Stomach (tissue), 9 donors: Measurements from ENCODE around the gene ELL3. TPM values are rescaled to one million over a fixed set of nuclear protein-coding genes. Genes with fewer than 3 reads are reported as not detected.
A peak's percentile ranks its signal among the peaks of the same experiment; 100 is the strongest.

ENCODE experiments used
- DNase-seq, 2 donors: peaks; one replicate each; pipeline versions ENCODE4 v3.0.0 to v3.0.0-alpha.2; 2013 to 2019
- H3K27ac ChIP-seq, 5 donors: fragments of 200-600 bp in 4 of 5; sonication (generic) in 4 of 5; one replicate each; pipeline ENCODE4 v1.5.1; 2013 to 2019; ENCODE audit warnings: mild to moderate bottlenecking in 1 of 5, moderate library complexity in 1 of 5
- H3K27me3 ChIP-seq, 3 donors: fragments of 200-600 bp; sonication (generic); one replicate each; pipeline ENCODE4 v1.5.1; 2017 to 2019; ENCODE audit warnings: mixed run types in 1 of 3
- H3K36me3 ChIP-seq, 4 donors: fragments of 200-600 bp; sonication (generic); 1 replicate in 3 of 4; 2 replicates in 1 of 4; pipeline ENCODE4 v1.5.1; 2016 to 2019
- H3K4me1 ChIP-seq, 4 donors: fragments of 200-600 bp; sonication (generic); one replicate each; pipeline ENCODE4 v1.5.1; 2016 to 2019
- H3K4me3 ChIP-seq, 4 donors: fragments of 200-600 bp; sonication (generic) in 3 of 4; one replicate each; pipeline ENCODE4 v1.5.1; 2016 to 2019; ENCODE audit warnings: mild to moderate bottlenecking in 1 of 4
- H3K9me3 ChIP-seq, 4 donors: fragments of 200-600 bp; sonication (generic); one replicate each; pipeline ENCODE4 v1.5.1; 2016 to 2019
- CTCF ChIP-seq, 7 experiments: fragments of 450-650 bp in 4 of 7; fragments of 200-600 bp in 3 of 7; sonication (generic) in 3 of 7; IDR thresholded peaks; one replicate each; pipeline ENCODE4 v1.5.1; 2016 to 2019; ENCODE audit warnings: antibody characterized with exemption in 7 of 7, control low read depth in 2 of 7, mild to moderate bottlenecking in 1 of 7
- EP300 ChIP-seq: sonication (generic); formaldehyde crosslinking; IDR thresholded peaks from one replicate; pipeline ENCODE4 v1.6.1; 2017; ENCODE audit warnings: antibody characterized with exemption
- POLR2A ChIP-seq, 4 donors: fragments of 450-650 bp; IDR thresholded peaks; one replicate each; pipeline ENCODE4 v1.6.1; 2016; ENCODE audit warnings: antibody characterized with exemption in 4 of 4, control low read depth in 2 of 4, mild to moderate bottlenecking in 1 of 4, moderate library complexity in 1 of 4
- POLR2AphosphoS5 ChIP-seq, 3 donors: sonication (generic); formaldehyde crosslinking; IDR thresholded peaks; one replicate each; pipeline ENCODE4 v1.6.1; 2016; ENCODE audit warnings: antibody characterized with exemption in 3 of 3
- WGBS, 5 donors: extraction: QIAGEN DNeasy Blood & Tissue Kit in 3 of 5; methylation state at CpG; one replicate each; pipeline versions ENCODE4 v1.1.5 to v1.1.7; 2013 to 2018; 5-methylcytosine and 5-hydroxymethylcytosine counted together
- intact Hi-C: fragments of 100-400 bp; cut with DNase I; formaldehyde crosslinking; loops from one replicate; pipeline ENCODE4 v1.15.1; 2023; ENCODE audit warnings: low total_unique reads
- polyA plus RNA-seq, 3 donors: library from polyadenylated mRNA; stranded (reverse); fragments of 200-250 nt; gene quantifications; one replicate each; pipeline ENCODE4 v1.2.3, GENCODE V29; 2013
- total RNA-seq, 5 donors: library from RNA; depleted of rRNA; stranded (reverse); fragments of >200 nt; gene quantifications; one replicate each; pipeline versions ENCODE4 v1.1.0 to v1.2.3, GENCODE V29; 2014 to 2016
- donor health status: healthy with polysubstance abuse.
- donor health status: Bipolar disorder and iron deficiency.
- donor health status: healthy.

ELL3 gene
- total and polyA plus RNA-seq, 8 donors: 4.0 to 131 (median 21.6) TPM

- H3K36me3 ChIP-seq: peaks cover 28 to 84% (median 80%) of the 10 kb centered on the region in 4 donors
These were observed 23.7 kb upstream of the ELL3 start, which contains the start of gene HYPK for GRCh38 chr15:43800286-43801141. Gene HYPK (plus strand): TSS chr15:43800599. CDS start chr15:43800623, 24 bp downstream.

GRCh38 chr15:43799945-43800285 lies 23.1 kb upstream of the ELL3 start, which contains the start of gene SERINC4:
Gene SERINC4 (minus strand): TSS chr15:43800220. CDS start chr15:43799986, 234 bp downstream.
- Histone ChIP-seq H3K27ac (peak within 1 kb of the TSS; percentile 83 to 99 (median 91)), H3K36me3 (peaks cover 30 to 84% (median 80%) of the 10 kb centered on the region in 4 donors), H3K4me1 (peaks cover 25 to 69% (median 64%) of the 10 kb centered on the region in 4 donors), H3K27me3 (no peaks in the 10 kb centered on the region), H3K9me3 (no peaks in the 10 kb centered on the region), H3K4me3 (peak within 1 kb of the TSS; percentile 87 to 97 (median 88))
- intact Hi-C loops: no loop called here
- no peak for DNase-seq
- 85 to 95% (median 93%) methylated on average over 8 of the region's 8 CpGs for WGBS, 5 donors
- TF ChIP-seq POLR2AphosphoS5 (IDR thresholded peaks at IDR 0.05) (no peak), CTCF (IDR thresholded peaks at IDR 0.05) (no peak), EP300 (no peak), POLR2A (IDR thresholded peaks at IDR 0.05) (no peak)

More at GRCh38 chr15:43800286-43801141, 23.7 kb upstream of the ELL3 start, which contains the start of gene HYPK:
- TF ChIP-seq POLR2A (IDR thresholded peaks at IDR 0.05) (peak in 2 of 4 donors; percentile 44 to 55), CTCF (IDR thresholded peaks at IDR 0.05) (no peak), POLR2AphosphoS5 (IDR thresholded peaks at IDR 0.05) (peak; percentile 83 to 96 (median 84))
- Histone ChIP-seq H3K27me3 (no peaks in the 10 kb centered on the region), H3K4me3 (peak within 1 kb of the TSS; percentile 87 to 97 (median 88)), H3K9me3 (no peaks in the 10 kb centered on the region), H3K4me1 (peaks cover 19 to 63% (median 58%) of the 10 kb centered on the region in 4 donors), H3K27ac (peak within 1 kb of the TSS; percentile 83 to 99 (median 91))
- intact Hi-C loops: no loop called here
- peak; percentile 95 to 98 for DNase-seq
- WGBS, 5 donors: 6 to 8% (median 7%) methylated on average over 44 of the region's 44 CpGs

GRCh38 chr15:43799209-43799944 lies 22.6 kb upstream of the ELL3 start:
- H3K36me3 ChIP-seq: peaks cover 32 to 84% (median 80%) of the 10 kb centered on the region in 4 donors
- peak overlapping the region; percentile 83 to 99 (median 91) for H3K27ac ChIP-seq
- H3K4me1 ChIP-seq: peaks cover 31 to 75% (median 70%) of the 10 kb centered on the region in 4 donors
- WGBS, 5 donors: 56 to 72% (median 65%) methylated on average over 16 of the region's 16 CpGs
- peak in 1 of 2 donors; percentile 57 for DNase-seq
- H3K27me3 ChIP-seq: no peaks in the 10 kb centered on the region
- no peaks in the 10 kb centered on the region for H3K9me3 ChIP-seq
- TF ChIP-seq POLR2AphosphoS5 (IDR thresholded peaks at IDR 0.05) (no peak), EP300 (no peak), POLR2A (IDR thresholded peaks at IDR 0.05) (no peak), CTCF (IDR thresholded peaks at IDR 0.05) (no peak)
- intact Hi-C loops: no loop called here
- peak overlapping the region in 3 of 4 donors; percentile 87 to 97 (median 89) for H3K4me3 ChIP-seq

GRCh38 chr15:43796566-43796965 lies 19.8 kb upstream of the ELL3 start:
- DNase-seq: no peak
- Histone ChIP-seq H3K9me3 (no peaks in the 10 kb centered on the region), H3K4me1 (peaks cover 46 to 85% (median 82%) of the 10 kb centered on the region in 4 donors), H3K27me3 (no peaks in the 10 kb centered on the region), H3K4me3 (no peak overlapping the region), H3K27ac (peak overlapping the region in 3 of 5 donors; percentile 95 to 99 (median 99)), H3K36me3 (peaks cover 40 to 72% (median 64%) of the 10 kb centered on the region in 4 donors)
- TF ChIP-seq POLR2A (IDR thresholded peaks at IDR 0.05) (no peak), POLR2AphosphoS5 (IDR thresholded peaks at IDR 0.05) (peak in 1 of 3 donors; percentile 7)
- WGBS, 5 donors: 83 to 93% (median 90%) methylated on average over 3 of the region's 3 CpGs
- intact Hi-C loops: no loop called here
